Right atrium auricular region (tissue), 2 donors: ENCODE results near the gene NUPR1. TPM values are rescaled to one million over a fixed set of nuclear protein-coding genes. Genes with fewer than 3 reads are reported as not detected.

Experiments used
- DNase-seq: peaks from one replicate; pipeline ENCODE4 v3.0.0-alpha.2; 2019; ENCODE audit warnings: low spot score
- H3K27ac ChIP-seq, 2 donors: fragments of 200-600 bp; sonication (generic); 1 replicate in 1 of 2; 2 replicates in 1 of 2; pipeline ENCODE4 v1.5.1; 2016 to 2019
- H3K27me3 ChIP-seq, 2 donors: fragments of 200-600 bp; sonication (generic); one replicate each; pipeline versions ENCODE4 v1.5.1 to v1.6.0; 2017 to 2019
- H3K36me3 ChIP-seq: fragments of 200-600 bp; sonication (generic); one replicate; pipeline ENCODE4 v1.5.1; 2016
- H3K4me1 ChIP-seq, 2 donors: fragments of 200-600 bp; sonication (generic); one replicate each; pipeline versions ENCODE4 v1.5.1 to v1.6.0; 2017 to 2019
- H3K4me3 ChIP-seq, 2 donors: fragments of 200-600 bp; sonication (generic); 1 replicate in 1 of 2; 2 replicates in 1 of 2; pipeline ENCODE4 v1.5.1; 2017 to 2019; ENCODE audit warnings: mild to moderate bottlenecking in 1 of 2, moderate library complexity in 1 of 2
- H3K9me3 ChIP-seq, 2 donors: fragments of 200-600 bp; sonication (generic); one replicate each; pipeline ENCODE4 v1.5.1; 2019
- CTCF ChIP-seq, 2 donors: fragments of 200-600 bp; sonication (generic); IDR thresholded peaks; one replicate each; pipeline ENCODE4 v1.5.1; 2019; ENCODE audit warnings: antibody characterized with exemption in 2 of 2
- total RNA-seq, 2 donors: library from RNA; depleted of rRNA; stranded (reverse); fragments of >200 nt; gene quantifications; one replicate each; pipeline ENCODE4 v1.1.0, GENCODE V29; 2016

Gene NUPR1
- total RNA-seq, 2 donors from 2014 or later = 12.4 to 26.9 TPM

- no peak for TF ChIP-seq CTCF (IDR thresholded peaks at IDR 0.05)
- Histone ChIP-seq H3K27ac (no peak overlapping the region), H3K4me1 (no peaks in the 10 kb centered on the region)
Observed at GRCh38 chr16:28499854-28500253, 38.9 kb downstream of the NUPR1 start.

GRCh38 chr16:28498666-28499381 lies 40.0 kb downstream of the NUPR1 start:
- TF ChIP-seq CTCF (IDR thresholded peaks at IDR 0.05) = no peak
- H3K27ac ChIP-seq = no peak overlapping the region
- H3K27me3 ChIP-seq = no peaks in the 10 kb centered on the region
- no peaks in the 10 kb centered on the region for H3K36me3 ChIP-seq
- no peak overlapping the region for H3K4me3 ChIP-seq
- no peaks in the 10 kb centered on the region for H3K4me1 ChIP-seq
- no peak for DNase-seq
- H3K9me3 ChIP-seq = no peaks in the 10 kb centered on the region

More at GRCh38 chr16:28499854-28500253, 38.9 kb downstream of the NUPR1 start:
- Histone ChIP-seq H3K4me3 (no peak overlapping the region), H3K9me3 (no peaks in the 10 kb centered on the region), H3K36me3 (no peaks in the 10 kb centered on the region), H3K27me3 (no peaks in the 10 kb centered on the region)
- no peak for DNase-seq

- Histone ChIP-seq H3K36me3 (no peaks in the 10 kb centered on the region), H3K27ac (no peak overlapping the region)
Observed at GRCh38 chr16:28497861-28498599, 40.7 kb downstream of the NUPR1 start.

GRCh38 chr16:28497386-28497785 lies 41.4 kb downstream of the NUPR1 start:
- no peak overlapping the region for H3K27ac ChIP-seq
- no peaks in the 10 kb centered on the region for H3K4me1 ChIP-seq
- no peak overlapping the region for H3K4me3 ChIP-seq
- H3K27me3 ChIP-seq = no peaks in the 10 kb centered on the region
- TF ChIP-seq CTCF (IDR thresholded peaks at IDR 0.05) = no peak
- DNase-seq = no peak
- no peaks in the 10 kb centered on the region for H3K9me3 ChIP-seq
- no peaks in the 10 kb centered on the region for H3K36me3 ChIP-seq

More at GRCh38 chr16:28497861-28498599, 40.7 kb downstream of the NUPR1 start:
- no peaks in the 10 kb centered on the region for H3K27me3 ChIP-seq
- H3K4me3 ChIP-seq = no peak overlapping the region
- no peaks in the 10 kb centered on the region for H3K4me1 ChIP-seq
- no peak for DNase-seq
- TF ChIP-seq CTCF (IDR thresholded peaks at IDR 0.05) = no peak
- H3K9me3 ChIP-seq = no peaks in the 10 kb centered on the region

- Histone ChIP-seq H3K27me3 (no peaks in the 10 kb centered on the region), H3K9me3 (no peaks in the 10 kb centered on the region), H3K4me3 (no peak overlapping the region), H3K4me1 (no peaks in the 10 kb centered on the region), H3K36me3 (no peaks in the 10 kb centered on the region), H3K27ac (no peak overlapping the region)
- DNase-seq = no peak
- TF ChIP-seq CTCF (IDR thresholded peaks at IDR 0.05) = no peak
Observed at GRCh38 chr16:28496844-28497243, 41.9 kb downstream of the NUPR1 start.
